NOMO-1 (cell line): ENCODE data around the gene NOB1.
"Not testable (repeated sequence)": the region's sequence is repeated elsewhere in the genome, so short reads cannot be mapped to it uniquely, and the experiment has no call there.

Source experiments
- DNase-seq, 2 experiments: peaks; one replicate each; lab custom pipeline; 2025; ENCODE audit not compliant: unreplicated experiment in 2 of 2; lab: John Stamatoyannopoulos, UW

NOB1 gene

DNA sequence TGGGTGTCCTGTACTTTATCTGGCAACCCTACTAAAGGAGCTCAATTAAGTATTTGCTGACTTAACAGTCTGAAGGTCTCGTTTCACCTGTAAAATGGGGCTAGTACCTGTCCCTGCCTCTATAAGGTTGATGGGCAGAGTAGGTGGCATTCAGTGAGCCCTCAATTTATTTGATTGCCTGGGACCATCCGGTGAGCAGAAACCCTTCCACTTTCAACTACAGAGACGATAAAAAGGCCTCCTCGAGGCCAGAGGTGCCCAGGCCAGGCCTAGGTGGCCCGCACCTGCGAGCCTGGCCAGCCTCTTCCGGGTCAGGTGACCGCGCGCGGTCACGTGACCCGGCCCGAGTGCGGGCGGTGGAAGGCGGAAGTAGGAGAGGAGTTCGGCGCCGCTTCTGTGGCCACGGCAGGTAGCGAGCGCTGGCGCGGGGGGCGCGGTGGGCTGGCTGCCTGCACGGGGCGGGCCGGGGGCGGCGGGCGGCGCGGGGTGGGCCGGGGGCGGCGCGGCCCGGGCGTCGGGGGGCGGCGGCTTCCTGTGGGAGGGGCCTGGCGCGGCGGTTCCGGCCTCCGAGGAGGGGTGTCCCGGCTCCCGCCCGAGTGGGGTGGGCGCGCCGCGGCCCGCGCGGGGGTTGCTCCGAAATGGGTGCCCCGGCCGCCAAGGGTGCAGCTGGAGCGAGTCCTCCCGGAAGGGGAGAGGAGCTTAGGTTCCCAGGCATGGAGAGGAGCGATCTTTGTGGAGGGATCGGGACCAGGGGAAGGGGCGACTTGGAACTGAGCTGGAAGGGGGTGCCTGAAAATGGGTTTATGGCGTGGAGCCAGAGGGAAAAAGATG is 7.5 kb upstream of the NOB1 start, which contains the start of gene WWP2:
WWP2 (plus strand) TSS at position 350 of the 831 bp plus-strand sequence. CDS start 24,679 bp downstream, outside the sequence.
- peak; percentile 71 to 74 for DNase-seq

DNA sequence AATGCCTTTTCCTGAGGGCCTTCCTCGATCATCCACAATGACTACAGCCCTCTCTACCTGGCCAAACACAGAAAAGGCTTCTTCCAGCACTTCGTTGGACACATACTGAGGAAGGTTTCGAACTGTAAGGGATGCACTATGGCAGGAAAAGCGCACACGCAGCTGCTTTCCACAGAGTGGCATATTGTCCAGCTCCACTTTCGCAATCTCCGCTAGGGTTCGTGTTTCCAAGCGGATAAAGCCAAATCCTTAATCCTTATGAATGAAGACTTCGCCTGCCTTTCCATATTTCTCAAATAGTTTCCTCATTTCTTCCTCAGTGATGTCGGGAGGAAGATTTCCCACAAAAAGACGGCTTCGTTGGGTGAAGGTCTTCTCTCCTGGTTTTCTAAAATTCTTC is 2.6 kb upstream of the NOB1 start:
- DNase-seq: not testable (repeated sequence)

DNA sequence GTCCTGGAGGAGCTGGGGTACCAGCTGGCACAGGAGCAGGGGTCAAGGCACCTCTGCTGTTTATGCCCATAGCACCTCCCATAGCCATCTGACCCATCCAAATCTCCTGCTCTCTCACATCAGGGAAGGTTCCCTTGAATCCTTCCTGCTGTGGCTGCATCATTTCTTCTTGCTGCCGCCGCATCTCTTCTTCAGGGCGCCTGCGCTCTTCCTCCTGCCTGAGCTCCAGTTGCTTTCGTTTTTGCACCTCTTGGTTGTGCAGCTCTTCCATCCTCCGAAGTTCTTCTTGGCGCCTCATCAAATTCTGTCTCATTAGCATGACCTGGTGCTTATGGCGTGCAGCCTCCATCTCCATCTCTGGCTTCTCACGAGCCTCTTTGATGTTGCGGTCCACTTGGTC is 2.0 kb upstream of the NOB1 start:
- DNase-seq: no peak

DNA sequence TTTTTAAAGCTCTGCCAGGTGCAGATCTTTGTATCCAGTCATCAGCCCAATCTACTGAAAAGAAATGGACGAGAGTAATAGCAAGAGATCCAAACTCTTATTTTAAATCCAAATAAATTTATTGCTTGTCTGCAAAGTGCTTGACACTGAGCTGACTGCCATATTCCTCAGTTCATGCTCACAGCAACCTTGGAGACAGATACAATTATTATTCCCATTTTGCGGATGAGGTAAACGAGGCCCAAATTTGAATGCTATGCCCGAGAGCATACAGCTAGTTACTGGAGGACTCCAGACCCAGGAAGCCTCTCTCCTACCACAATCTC is 620 bp downstream of the NOB1 start:
- no peak for DNase-seq

DNA sequence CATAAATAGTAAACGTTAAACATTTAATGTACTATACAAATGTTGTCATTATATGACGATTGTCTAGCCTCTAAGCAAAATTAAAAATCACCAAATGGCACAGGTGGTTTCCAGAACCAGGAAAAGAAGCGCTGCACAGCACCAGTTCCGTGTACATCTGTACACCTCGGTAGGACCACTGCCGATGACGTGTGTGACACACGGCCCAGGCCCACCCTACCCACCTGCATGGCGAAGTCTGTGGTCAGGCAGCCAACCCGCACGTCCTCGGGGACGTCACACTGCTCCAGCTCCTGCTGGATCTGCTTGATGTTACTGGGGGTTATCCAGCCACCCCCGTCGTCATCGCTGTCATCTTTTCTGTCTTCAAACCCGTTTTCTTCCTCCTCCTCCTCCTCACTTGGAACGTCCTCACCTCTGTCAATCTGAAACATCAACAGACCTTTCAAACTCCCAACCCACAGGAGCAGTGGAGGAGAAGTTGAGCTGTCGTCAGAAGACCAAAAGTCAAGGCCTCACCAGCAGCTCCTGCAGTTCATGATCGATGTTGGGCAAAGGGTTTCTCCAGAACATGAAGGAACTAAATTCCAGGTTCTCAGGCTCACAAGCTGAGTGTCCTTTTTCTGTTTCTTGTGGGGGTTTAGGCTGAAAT is 5.9 kb downstream of the NOB1 start:
- DNase-seq: no peak

DNA sequence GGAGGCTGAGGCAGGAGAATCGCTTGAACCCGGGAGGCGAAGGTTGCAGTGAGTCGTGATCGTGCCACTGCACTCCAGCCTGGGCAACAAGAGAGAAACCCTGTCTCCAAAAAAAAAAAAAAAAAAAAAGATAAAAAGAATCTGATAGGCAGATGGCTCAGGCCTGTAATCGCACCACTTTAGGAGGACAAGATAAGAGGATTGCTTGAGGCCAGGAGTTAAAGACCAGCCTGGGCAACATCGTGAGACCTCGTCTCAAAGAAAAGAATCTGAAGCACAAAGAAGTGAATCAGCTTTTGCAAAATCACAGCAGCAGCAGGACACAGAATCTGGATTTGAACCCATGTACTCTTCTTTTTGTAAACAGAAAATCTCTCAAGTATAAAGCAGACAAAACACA is 7.6 kb downstream of the NOB1 start:
- no peak for DNase-seq

DNA sequence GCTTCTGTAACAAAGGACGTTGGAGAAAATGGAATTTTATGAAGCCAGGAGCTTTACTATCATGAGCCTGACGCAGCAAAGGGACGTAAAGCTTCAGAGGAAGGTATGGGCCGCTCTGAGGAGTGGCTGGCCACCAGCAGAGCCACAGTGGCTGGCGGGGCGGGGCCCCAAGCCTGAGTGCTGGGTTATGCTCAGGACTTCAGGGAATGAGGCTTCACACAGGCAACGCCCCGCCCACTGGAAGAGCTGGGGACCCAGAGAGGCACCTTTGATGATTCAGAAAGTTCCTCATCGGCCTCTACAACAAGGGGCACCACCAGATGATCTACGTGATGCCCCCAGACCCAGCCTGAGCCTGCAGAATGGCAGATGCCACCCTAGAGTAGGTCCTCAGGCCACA is 8.8 kb downstream of the NOB1 start:
- no peak for DNase-seq

DNA sequence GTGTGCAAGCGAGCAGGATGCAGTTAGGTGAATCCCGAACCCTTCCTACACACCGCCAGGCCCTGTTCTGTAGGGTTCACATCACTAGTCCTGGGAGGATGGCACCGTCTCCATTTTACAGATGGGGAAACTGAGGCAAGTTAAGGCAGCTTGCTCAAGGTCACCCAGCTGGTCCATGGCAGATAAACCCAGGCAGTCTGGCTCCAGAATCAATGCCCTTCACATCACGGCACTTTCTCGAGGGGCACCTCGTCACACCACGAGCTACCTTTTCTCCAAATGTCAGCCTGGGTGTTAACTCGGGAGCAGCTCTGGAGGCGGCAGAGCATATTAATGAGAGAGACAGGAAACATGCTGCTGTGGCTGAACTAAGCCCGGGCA is 9.5 kb downstream of the NOB1 start:
- DNase-seq: no peak

DNA sequence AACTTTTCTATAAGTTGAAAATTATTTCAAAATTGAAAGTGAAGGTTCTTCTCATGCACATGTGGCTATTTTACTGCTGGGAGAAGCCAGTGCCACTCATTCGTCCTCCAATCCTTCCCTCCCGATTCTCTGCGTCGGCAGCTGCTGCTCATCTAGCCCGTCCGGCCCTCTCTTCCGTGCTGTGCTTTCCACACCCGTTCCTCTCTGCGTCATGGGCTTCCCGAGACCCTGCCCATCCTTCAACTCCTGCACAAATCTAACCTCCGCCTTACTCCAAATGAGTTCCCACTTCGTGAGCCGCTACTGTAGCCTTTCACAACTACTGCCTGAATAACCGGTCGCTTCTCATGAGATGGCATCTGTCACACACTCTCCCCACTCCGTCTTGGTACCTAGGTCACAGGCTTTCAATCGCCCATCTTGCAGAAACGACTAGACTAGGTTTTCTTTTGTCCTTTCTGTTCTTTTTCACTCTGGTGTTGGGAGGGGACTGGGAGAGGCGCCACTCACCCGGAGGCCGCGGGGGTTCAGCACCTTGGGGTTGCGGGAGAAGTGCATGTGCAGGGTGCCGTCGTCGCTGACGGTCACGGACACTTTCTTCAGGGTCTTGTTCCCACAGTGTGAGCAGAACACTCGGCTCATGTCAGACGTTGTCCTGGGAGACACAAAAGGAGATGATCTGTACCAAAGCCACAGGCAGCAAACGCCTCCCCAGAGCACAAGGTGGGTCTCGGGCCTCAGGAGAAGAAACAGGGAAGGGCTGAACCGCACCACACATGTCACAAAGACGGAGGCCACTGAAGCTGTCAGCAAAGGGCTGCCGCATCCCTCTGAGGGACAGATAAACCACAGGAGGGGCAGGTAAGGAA is 10.1 kb downstream of the NOB1 start:
- no peak for DNase-seq

DNA sequence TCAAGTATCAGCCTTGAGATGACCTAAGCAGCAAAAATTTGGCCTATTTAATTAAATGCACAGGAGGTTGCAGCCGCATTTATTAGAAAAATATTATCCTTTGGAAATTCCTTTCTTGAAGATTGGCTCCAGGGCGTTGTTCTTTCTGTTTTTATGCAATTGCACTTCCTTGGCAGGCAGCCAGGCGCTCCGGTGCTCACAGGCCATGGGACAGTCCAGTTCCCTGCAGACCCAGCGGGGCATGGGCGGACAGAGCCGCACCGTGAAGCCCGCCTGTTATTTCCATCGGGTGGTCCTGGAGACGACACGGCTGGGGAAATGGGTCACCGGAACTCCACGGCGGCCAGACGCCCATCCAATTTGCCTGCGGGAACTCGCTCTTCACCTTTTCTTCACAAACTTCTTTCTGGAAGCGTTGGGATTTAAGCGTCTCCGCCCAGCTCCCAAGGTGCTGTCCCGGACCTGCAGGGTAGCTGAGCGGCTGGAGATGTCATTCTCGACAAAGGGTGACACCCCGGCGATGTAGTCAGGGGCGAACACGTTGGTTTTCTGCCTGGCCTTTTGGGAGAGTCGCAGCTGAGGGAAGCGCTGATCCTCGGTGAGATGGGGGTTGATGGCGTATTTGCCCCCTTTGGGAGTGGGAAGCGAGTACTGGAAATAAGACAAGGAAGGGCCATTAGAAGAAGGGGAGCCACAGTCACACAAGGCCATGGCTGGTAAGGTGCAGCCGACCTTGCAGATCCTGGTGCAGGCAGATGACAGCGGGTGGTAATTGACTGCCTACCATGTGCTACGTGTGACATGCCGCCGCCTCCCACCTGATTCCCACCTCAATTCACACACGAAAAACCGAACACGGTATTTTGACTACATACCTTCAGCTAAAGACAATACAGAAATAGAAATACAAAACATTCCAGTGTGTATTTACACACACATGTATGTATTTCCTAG is 12.5 kb downstream of the NOB1 start:
- no peak for DNase-seq

DNA sequence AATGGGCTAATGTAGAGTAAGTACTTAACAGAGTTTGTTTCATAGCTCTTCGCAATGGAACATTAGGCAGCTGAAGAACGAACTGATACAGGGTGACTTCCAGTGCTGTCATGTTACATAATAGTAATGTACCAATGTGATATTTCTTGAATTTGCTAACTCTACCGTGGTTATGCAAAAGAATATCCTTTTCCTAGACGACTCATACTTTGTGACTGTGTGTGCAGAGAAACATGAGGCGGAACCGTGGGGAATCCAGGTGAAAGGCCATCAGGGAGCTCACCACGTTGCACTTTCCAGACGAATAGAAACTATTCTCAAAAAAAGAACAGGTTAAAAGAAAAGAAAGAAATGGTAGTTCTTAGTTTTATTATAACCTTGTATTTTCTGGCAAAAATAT is 13.2 kb downstream of the NOB1 start:
- no peak for DNase-seq

DNA sequence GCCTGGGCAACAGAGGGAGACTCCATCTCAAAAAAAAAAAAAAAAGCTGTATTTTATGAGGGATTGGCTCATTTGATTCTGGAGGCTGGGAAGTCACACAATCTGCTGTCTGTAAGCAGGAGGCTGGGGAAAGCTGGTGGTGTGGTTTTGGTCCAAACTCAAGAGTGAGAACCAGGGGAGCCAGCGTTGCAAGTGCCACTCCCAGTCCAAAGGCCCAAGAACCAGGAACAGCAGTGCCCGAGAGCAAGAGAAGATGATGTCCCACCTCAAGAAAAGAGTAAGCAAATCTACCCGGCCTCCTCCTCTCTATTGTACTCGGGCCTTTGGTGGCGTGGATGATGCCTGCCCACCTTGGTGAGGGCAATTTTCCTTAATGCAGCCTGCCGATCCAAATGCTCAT is 22.6 kb downstream of the NOB1 start:
- no peak for DNase-seq

DNA sequence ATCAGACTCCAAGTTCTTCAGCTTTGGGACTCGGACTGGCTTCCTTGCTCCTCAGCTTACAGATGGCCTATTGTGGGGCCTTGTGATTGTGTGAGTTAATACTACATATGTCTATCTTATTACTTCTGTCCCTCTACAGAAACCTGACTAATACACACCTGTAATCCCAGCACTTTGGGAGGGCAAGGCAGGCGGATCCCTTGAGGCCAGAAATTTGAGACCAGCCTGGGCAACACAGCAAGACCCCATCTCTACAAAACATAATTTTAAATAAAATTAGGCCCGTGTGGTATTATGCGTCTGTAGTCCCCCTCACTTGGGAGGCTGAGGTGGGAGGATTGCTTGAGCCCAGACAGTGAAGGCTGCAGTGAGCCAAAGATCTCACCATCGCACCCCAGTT is 23.4 kb downstream of the NOB1 start:
- DNase-seq: not testable (repeated sequence)

DNA sequence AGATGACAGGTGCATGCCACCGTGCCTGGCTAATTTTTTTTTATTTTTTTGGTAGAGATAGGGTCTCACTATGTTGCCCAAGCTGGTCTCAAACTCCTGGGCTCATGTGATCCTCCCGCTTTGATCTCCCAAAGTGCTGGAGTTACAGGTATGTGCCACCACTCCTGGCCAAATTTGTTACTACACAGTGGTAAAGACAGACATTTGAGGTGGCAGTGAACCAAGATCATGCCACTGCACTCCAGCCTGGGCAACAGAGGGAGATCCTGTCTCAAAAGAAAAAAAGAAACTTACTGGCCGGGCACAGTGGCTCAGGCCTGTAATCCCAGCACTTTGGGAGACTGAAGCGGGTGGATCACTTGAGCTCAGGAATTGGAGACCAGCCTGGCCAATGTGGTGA is 25.7 kb downstream of the NOB1 start:
- not testable (repeated sequence) for DNase-seq

DNA sequence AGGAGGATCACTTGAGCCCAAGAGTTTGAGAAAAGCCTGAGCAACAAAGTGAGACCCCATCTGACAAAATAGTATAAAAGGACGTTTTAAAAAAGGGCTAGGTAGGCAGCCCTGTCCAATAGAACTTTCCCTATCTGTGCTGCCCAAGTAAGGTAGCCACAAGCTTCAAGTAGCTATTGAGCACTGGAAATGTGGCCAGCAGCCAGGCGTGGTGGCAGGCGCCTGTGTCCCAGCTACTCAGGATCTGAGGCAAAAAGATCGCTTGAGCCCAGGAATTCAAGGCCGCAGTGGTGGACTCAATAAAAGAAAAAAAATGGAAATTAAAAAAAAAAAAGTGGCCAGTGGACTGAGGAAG is 26.8 kb downstream of the NOB1 start:
- DNase-seq: no peak

DNA sequence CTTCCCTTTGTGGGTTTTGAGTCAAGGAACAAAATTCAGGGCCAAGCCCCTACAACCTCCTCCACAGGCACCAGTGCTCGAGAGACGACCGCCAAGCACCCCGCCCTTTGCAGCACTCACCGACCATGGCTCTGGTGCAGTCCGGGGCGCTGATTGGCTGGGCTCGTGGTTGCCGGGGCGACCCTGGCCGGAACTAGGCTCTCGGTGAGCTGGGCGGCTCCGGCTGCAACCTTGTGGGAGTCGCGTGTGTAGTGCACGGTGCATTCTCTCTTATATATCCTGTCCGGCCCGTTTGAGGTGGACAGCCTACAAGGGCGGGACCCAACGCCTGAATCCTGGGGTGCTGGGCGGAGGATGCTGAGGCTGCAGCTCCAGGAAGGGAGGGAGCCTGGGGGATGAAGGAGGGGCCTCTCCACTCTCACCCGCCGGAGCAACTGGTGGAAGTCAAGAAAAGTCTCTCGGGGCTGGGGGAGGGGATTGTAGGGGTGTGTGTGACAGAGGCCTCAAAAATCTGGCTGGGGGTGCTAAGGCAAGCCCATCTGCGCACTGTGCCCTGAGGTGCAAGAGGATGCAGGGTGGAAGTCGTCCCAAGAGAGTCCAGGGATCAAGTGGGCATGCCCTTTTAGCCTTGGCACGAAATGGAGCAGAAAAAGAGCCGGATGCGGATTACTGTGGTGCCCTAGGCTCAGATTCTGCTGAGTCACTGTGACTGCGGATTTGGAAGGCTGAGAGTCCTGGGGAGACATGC is 28.2 kb downstream of the NOB1 start, which contains the start of gene NQO1:
NQO1 (minus strand) TSS at position 248 of the 748 bp plus-strand sequence; CDS start at position 127, 121 bp downstream.
- peak; percentile 93 to 94 for DNase-seq

DNA sequence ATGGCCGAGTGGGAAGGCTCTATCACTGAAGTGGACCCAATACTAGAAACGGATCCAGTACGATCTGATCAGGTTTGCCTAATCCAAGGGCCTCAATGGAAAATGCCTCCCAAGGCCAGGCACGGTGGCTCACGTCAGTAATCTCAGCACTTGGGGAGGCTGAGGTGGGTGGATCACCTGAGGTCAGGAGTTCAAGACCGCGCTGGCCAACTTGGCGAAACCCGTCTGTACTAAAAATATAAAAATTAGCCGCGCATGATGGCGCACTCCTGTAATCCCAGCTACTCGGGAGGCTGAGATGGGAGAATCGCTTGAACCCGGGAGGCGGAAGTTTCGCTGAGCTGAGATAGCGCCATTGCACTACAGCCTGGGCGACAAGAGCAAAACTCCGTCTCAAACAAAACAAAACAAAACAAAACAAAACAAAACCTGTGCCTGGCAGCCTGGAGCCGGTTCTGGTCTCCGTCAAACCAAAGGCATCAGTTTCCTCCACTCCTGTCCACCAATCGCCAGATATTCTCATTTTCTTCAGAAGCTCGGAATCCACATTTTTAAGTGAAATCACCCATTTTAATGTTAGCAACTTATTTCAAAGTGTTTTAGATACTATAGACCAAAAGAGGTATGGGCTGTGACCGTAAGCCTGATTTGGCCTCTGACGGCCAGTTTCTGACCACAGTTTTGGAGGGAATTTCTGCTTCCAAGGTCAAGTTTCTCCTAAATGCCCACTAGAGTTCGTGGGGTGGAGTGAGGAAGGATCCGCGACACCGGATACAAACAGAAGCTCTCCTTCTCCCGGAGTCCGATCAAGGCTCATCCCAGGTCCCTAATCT is 29.0 kb downstream of the NOB1 start:
- no peak for DNase-seq

DNA sequence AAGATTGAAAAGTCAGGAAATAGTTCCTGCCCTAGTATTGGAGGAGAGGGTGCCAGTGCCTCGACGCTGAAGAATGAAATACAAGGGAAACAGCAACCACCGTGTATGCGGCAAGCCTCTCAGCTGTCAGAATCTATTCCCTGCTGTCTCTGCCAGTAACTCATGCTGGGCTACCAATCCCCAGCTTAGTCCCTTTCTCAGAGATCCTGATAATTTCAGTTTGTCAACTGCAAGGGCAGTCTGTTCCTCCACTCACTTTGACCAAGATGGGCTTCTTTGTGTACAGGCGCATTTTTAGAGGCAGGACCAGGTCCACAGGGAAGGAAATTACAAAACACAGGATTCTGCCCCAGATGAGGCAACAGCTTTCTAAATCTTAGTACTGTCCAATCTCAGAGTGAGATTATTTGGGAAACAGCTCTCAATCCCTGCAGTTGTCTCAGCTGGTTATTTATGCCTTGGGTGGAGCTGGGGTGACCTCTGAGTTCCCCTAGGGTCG is 29.7 kb downstream of the NOB1 start:
- DNase-seq: peak; percentile 2 to 13
